ENCODE results near the gene MAPK7. TPM values are rescaled to one million over a fixed set of nuclear protein-coding genes. Genes with fewer than 3 reads are reported as not detected.

MAPK7 gene
- total RNA-seq, 4 donors from 2014 or later: 11.4 to 24.3 (median 17.1) TPM

- TF ChIP-seq CTCF (IDR thresholded peaks at IDR 0.05; ENCODE audit: low read depth): no peak
Measured at GRCh38 chr17:19338031-19338990, 40.0 kb upstream of the MAPK7 start.

DNA sequence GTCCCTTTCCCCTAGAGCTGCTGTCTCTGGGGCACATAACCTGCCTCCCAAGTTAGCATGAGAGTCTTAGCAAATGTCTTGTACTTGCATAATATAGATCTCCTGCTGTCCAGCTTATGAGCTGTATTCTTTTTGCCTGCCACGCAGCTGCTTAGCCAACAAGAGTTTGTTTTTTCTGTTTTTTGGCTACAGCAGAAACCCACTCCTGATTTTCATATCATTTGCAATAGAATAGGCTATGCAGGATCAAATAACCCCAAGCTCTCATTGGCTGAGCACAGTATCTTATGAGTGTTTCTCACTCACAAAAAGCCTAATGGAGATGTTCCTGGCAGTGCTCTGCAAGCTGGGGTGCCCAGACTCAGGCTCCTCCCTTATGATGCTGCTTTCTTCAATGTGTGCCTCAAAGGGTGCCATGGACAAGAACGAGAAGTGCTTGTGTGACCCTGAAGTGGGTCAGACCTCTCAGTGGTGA, 38.9 kb upstream of the MAPK7 start:
- no peak for TF ChIP-seq CTCF (IDR thresholded peaks at IDR 0.05; ENCODE audit: low read depth)

GRCh38 chr17:19341211-19341631, 37.1 kb upstream of the MAPK7 start:
- no peak for TF ChIP-seq CTCF (IDR thresholded peaks at IDR 0.05; ENCODE audit: low read depth)

- no peak for TF ChIP-seq CTCF (IDR thresholded peaks at IDR 0.05; ENCODE audit: low read depth)
Measured at GRCh38 chr17:19341641-19342610, 36.4 kb upstream of the MAPK7 start.

DNA sequence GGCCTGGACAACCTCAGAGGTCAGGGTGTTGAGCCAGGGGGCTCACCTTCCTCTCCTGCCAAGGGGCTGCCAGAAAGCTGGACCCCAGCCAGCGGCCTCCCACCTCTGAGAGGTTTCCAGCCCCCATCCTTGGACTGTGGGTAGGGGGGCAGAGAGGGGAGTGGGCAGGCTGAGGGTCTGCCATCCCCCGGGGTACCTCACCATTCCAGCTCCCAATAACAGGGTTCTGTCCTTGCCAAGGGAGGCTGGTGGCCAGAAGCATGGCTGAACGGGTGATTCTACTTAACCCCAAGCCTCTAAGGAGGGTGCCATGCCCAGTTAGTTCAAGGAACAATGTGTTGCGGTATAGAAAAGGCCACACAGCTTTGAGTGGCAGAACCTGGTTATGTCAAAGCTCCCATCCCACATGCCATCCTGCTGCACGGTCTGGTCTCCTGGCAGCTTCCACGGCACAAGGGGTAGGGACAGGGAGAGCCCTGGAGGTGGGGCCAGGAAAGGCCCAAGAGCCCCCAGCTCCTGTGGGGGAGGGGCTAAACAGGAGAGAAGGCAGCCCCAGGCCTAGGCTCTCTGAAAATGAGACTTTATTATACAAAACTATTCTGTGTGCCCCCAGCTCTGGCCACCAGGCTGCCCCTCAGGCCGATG, 35.6 kb upstream of the MAPK7 start:
- no peak for TF ChIP-seq CTCF (IDR thresholded peaks at IDR 0.05; ENCODE audit: low read depth)

GRCh38 chr17:19343256-19343630, 35.1 kb upstream of the MAPK7 start:
- no peak for TF ChIP-seq CTCF (IDR thresholded peaks at IDR 0.05; ENCODE audit: low read depth)

All from subcutaneous adipose tissue (tissue), 4 donors.